ENCODE measurements around the gene ASCL4. TPM values are rescaled to one million over a fixed set of nuclear protein-coding genes. Genes with fewer than 3 reads are reported as not detected.

Gene ASCL4
- total RNA-seq, 1 donor from 2014 or later, result not detected

GRCh38 chr12:107735763-107736162 lies 38.7 kb upstream of the ASCL4 start:
- H3K4me3 Mint-ChIP-seq, result no peak overlapping the region
- Histone ChIP-seq H3K9ac (no peak overlapping the region), H3K27me3 (no peaks in the 10 kb centered on the region), H3K36me3 (peaks cover 17% of the 10 kb centered on the region), H4K20me1 (ENCODE audit: low read depth) (no peaks in the 10 kb centered on the region), H3K79me2 (ENCODE audit: low read depth) (no peaks in the 10 kb centered on the region), H2AFZ (replicated peaks) (no peak overlapping the region), H3K4me3 (no peak overlapping the region), H3K4me2 (no peak overlapping the region), H3F3A (ENCODE audit: low read depth) (no peaks in the 10 kb centered on the region), H3K4me1 (no peaks in the 10 kb centered on the region), H3K9me3 (ENCODE audit: low read depth) (no peaks in the 10 kb centered on the region), H3K27ac (no peak overlapping the region)
- H3K9me3 Mint-ChIP-seq, result no peaks in the 10 kb centered on the region
- H3K36me3 Mint-ChIP-seq, result peaks cover 43% of the 10 kb centered on the region
- no peaks in the 10 kb centered on the region for H3K4me1 Mint-ChIP-seq
- TF ChIP-seq EZH2phosphoT487 (IDR thresholded peaks at IDR 0.05), result no peak
- TF ChIP-seq CTCF (IDR thresholded peaks at IDR 0.05), result no peak
- TF ChIP-seq EZH2 (IDR thresholded peaks at IDR 0.05), result no peak
- H3K27me3 Mint-ChIP-seq (ENCODE audit: insufficient read depth, low read depth), result no peaks in the 10 kb centered on the region
- DNase-seq (ENCODE audit: low spot score), result no peak
- H3K27ac Mint-ChIP-seq, result no peak overlapping the region

DNA sequence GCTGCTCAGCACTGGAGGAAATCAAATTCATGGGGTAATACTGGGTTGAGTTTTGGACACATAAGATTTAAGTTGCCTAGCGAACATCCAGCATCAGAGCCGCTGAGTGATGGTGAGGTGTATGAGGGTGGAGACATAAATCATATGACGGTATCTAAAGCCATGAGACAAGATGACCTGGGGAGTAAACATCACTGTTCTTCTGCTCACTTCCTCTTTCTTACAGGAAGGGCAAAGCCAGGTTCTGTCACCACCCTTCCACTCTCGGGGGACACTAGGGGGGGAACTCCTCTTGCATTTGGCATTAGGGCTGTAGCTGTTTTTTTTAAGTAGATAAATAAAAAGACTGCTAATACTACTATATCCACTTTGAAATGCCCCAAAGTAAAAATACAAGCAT lies 37.6 kb upstream of the ASCL4 start:
- no peaks in the 10 kb centered on the region for H3K4me1 Mint-ChIP-seq
- no peak overlapping the region for H3K27ac Mint-ChIP-seq
- Histone ChIP-seq H3F3A (ENCODE audit: low read depth) (no peaks in the 10 kb centered on the region), H3K9me3 (ENCODE audit: low read depth) (no peaks in the 10 kb centered on the region), H2AFZ (replicated peaks) (no peak overlapping the region), H3K9ac (no peak overlapping the region), H3K4me2 (no peak overlapping the region), H3K4me3 (no peak overlapping the region), H3K36me3 (peaks cover 18% of the 10 kb centered on the region), H3K27me3 (no peaks in the 10 kb centered on the region), H3K27ac (no peak overlapping the region), H4K20me1 (ENCODE audit: low read depth) (no peaks in the 10 kb centered on the region), H3K4me1 (no peaks in the 10 kb centered on the region), H3K79me2 (ENCODE audit: low read depth) (no peaks in the 10 kb centered on the region)
- H3K9me3 Mint-ChIP-seq, result no peaks in the 10 kb centered on the region
- no peak for DNase-seq (ENCODE audit: low spot score)
- H3K4me3 Mint-ChIP-seq, result no peak overlapping the region
- peaks cover 46% of the 10 kb centered on the region for H3K36me3 Mint-ChIP-seq
- H3K27me3 Mint-ChIP-seq (ENCODE audit: insufficient read depth, low read depth), result no peaks in the 10 kb centered on the region
- TF ChIP-seq CTCF (IDR thresholded peaks at IDR 0.05), result no peak
- no peak for TF ChIP-seq EZH2 (IDR thresholded peaks at IDR 0.05)
- TF ChIP-seq EZH2phosphoT487 (IDR thresholded peaks at IDR 0.05), result no peak

GRCh38 chr12:107748472-107748871 lies 26.0 kb upstream of the ASCL4 start:
- no peaks in the 10 kb centered on the region for H3K9me3 Mint-ChIP-seq
- H3F3A ChIP-seq (ENCODE audit: low read depth), result no peaks in the 10 kb centered on the region
- no peak for DNase-seq (ENCODE audit: low spot score)
- H3K9me3 ChIP-seq (ENCODE audit: low read depth), result no peaks in the 10 kb centered on the region
- no peak overlapping the region for H3K9ac ChIP-seq
- TF ChIP-seq CTCF (IDR thresholded peaks at IDR 0.05) (no peak), EZH2 (IDR thresholded peaks at IDR 0.05) (no peak), EZH2phosphoT487 (IDR thresholded peaks at IDR 0.05) (no peak)
- H3K27me3 Mint-ChIP-seq (ENCODE audit: insufficient read depth, low read depth), result no peaks in the 10 kb centered on the region
- peaks cover 12% of the 10 kb centered on the region for H3K79me2 ChIP-seq (ENCODE audit: low read depth)
- H4K20me1 ChIP-seq (ENCODE audit: low read depth), result peaks cover 11% of the 10 kb centered on the region
- no peak overlapping the region for H3K4me2 ChIP-seq
- no peak overlapping the region for H3K27ac Mint-ChIP-seq
- H3K36me3 ChIP-seq, result peaks cover 22% of the 10 kb centered on the region
- H2AFZ ChIP-seq (replicated peaks), result no peak overlapping the region
- no peaks in the 10 kb centered on the region for H3K4me1 ChIP-seq
- no peaks in the 10 kb centered on the region for H3K27me3 ChIP-seq
- no peak overlapping the region for H3K4me3 ChIP-seq
- H3K4me1 Mint-ChIP-seq, result no peaks in the 10 kb centered on the region
- H3K36me3 Mint-ChIP-seq, result peaks cover 19% of the 10 kb centered on the region
- H3K4me3 Mint-ChIP-seq, result no peak overlapping the region
- no peak overlapping the region for H3K27ac ChIP-seq
